Measurements from ENCODE around the gene ZNF322. TPM values are rescaled to one million over a fixed set of nuclear protein-coding genes. Genes with fewer than 3 reads are reported as not detected.
"Not testable (repeated sequence)": the region's sequence is repeated elsewhere in the genome, so short reads cannot be mapped to it uniquely, and the experiment has no call there.

ZNF322 gene, protein sequence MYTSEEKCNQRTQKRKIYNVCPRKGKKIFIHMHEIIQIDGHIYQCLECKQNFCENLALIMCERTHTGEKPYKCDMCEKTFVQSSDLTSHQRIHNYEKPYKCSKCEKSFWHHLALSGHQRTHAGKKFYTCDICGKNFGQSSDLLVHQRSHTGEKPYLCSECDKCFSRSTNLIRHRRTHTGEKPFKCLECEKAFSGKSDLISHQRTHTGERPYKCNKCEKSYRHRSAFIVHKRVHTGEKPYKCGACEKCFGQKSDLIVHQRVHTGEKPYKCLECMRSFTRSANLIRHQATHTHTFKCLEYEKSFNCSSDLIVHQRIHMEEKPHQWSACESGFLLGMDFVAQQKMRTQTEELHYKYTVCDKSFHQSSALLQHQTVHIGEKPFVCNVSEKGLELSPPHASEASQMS
- polyA plus RNA-seq (2013, experiment 1 of 2) = 16.8 TPM
- polyA plus RNA-seq (2013, experiment 2 of 2) = 16.7 TPM

DNA sequence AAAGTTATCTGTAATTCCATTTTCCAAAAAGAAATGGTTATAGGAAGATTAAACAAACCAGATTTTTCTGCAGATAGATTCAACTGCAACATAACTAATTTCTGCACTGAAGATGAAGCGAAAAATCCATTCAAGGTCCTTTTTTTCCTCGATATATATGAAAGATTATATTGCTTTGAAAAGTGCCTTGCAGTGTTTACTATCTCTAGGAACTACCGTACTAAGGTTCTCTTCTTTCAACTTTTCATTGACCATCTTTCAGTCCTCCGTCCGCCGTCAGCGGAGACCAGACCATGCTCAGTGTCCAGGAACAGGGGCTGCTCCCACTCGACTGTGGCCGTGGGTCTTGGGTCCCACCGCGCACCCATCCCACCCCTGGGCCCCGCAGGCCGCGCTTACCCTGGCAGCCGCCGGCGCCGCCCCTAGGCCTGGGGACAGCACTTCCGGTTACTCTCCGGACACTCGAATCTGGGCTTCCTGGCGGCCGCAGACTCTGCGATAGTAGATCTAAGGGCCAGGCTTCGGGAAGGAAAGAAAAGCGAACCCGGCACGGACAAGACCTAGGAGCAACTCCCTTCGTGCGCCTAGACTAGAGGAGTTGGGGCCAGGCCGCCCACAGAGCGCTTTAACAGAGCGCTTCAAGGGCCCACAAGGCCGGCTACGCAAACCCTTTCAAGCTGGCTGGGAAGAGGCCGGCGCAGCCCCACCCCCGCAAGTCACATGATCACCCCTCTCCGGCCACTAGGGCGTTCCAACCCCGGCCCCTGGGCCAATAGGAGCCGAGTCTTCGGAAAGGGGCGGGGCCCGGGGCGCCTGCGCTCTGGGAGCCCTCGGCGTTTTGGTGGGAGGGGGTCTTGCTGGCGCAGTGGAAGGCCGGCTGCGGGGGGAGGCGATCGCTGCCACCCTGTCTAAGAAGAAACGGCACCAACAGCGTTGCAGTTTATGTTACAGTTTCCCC lies at the start of gene ZNF322:
Gene ZNF322 (minus strand): TSS at position 705 of the 958 bp plus-strand sequence. CDS start 21,193 bp downstream, outside the sequence.
- peak within 1 kb of the TSS; percentile 51; the same call in 1 of the 2 replicates for H3K27ac ChIP-seq (ENCODE audit: low read depth, low read length)
- 1% methylated on average over 47 of the region's 56 CpGs for WGBS

DNA sequence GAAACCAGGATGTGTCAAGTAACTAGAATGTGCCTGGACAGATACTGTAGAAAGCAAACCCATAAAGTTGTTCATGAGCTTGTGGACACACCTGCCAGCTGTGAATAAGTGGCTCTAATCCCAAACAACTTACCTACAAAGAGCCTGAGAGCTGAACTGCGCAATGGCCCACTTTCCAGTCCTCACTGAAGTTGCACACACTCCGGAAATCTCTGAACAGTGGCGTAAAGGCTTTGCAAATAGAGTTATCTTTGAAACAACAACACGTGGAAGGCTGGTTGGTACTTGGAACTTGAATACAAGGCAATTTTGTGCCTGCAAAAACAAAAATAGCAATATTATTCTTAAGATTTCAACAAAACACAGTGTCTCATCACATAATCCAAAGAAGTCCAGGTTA lies 46.2 kb upstream of the ZNF322 start:
- H3K4me3 ChIP-seq (ENCODE audit: low read length); H3K27me3 ChIP-seq (ENCODE audit: insufficient read depth, low read length); H3K4me1 ChIP-seq (ENCODE audit: insufficient read depth, low read length); H3K27ac ChIP-seq (ENCODE audit: low read depth, low read length); H3K36me3 ChIP-seq (ENCODE audit: insufficient read depth, low read length); H3K9ac ChIP-seq (ENCODE audit: low read depth, low read length); H3K9me3 ChIP-seq (ENCODE audit: insufficient read depth, low read depth, low read length): not testable (repeated sequence)
- no CpG with 5 or more reads among the region's 4 CpGs for WGBS

More for the DNA sequence above, at the start of gene ZNF322:
- Histone ChIP-seq H3K9ac (ENCODE audit: low read depth, low read length) (peak within 1 kb of the TSS; percentile 57), H3K36me3 (ENCODE audit: insufficient read depth, low read length) (peaks cover 36% of the 10 kb centered on the region), H3K27me3 (ENCODE audit: insufficient read depth, low read length) (peaks cover 28% of the 10 kb centered on the region), H3K9me3 (ENCODE audit: insufficient read depth, low read depth, low read length) (no peaks in the 10 kb centered on the region), H3K4me3 (ENCODE audit: low read length) (peak within 1 kb of the TSS; percentile 90), H3K4me1 (ENCODE audit: insufficient read depth, low read length) (peaks cover 4% of the 10 kb centered on the region; the same call in 1 of the 2 replicates)

DNA sequence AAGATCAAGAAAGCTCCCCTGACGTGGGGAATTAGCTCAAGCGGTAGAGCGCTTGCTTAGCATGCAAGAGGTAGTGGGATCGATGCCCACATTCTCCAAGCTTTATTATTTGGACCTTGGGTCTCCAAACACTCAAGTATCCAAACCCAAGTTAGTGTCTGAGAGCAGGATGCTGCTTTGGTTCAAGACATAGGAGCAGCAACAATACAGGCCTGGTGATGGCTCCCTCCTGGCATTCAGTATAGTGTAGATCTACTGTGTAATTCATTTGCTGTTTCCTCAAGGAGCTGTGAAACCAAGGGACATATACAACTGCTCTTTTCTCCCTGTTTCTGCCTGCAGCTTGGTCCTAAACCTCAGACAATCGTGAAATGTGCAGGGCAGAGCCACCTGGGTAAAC lies 45.8 kb upstream of the ZNF322 start:
- H3K27me3 ChIP-seq (ENCODE audit: insufficient read depth, low read length); H3K27ac ChIP-seq (ENCODE audit: low read depth, low read length); H3K9me3 ChIP-seq (ENCODE audit: insufficient read depth, low read depth, low read length); H3K4me3 ChIP-seq (ENCODE audit: low read length); H3K9ac ChIP-seq (ENCODE audit: low read depth, low read length); H3K36me3 ChIP-seq (ENCODE audit: insufficient read depth, low read length); H3K4me1 ChIP-seq (ENCODE audit: insufficient read depth, low read length): not testable (repeated sequence)
- no CpG with 5 or more reads among the region's 5 CpGs for WGBS

DNA sequence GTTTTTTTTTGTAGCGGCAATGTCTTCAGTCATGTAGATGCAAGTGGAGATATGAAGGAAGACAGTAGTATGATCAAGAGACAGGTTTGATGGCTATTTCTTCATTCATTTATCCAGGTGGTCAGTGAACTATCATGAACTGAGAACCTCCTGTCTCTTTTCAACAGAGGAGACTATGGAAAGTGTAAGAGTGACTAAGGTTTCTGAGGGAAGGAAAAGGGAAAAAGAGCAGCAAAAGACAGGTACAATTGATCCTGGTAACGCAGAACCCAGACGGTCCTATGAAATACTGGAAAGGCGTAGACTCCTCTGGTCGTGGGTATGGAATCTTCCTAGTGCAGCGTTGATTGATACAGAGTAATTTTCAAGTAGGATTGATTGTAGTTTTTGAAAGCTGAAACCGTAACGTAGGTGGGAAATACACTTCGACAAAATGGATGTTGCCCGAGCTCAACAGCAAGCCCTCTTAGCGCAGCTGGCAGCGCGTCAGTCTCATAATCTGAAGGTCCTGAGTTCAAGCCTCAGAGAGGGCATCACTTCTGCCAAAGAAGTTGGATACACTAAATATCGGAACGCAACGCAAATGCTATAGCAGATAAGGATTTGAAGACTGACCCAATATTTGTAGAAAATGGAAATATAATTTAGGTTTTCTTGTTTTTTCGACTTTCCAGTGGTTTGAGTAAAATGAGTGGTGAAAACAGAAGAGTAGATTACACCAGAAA lies 41.6 kb upstream of the ZNF322 start:
- no CpG with 5 or more reads among the region's 17 CpGs for WGBS
- not testable (repeated sequence) for H3K27me3 ChIP-seq (ENCODE audit: insufficient read depth, low read length); H3K4me3 ChIP-seq (ENCODE audit: low read length); H3K36me3 ChIP-seq (ENCODE audit: insufficient read depth, low read length); H3K4me1 ChIP-seq (ENCODE audit: insufficient read depth, low read length); H3K9me3 ChIP-seq (ENCODE audit: insufficient read depth, low read depth, low read length); H3K9ac ChIP-seq (ENCODE audit: low read depth, low read length); H3K27ac ChIP-seq (ENCODE audit: low read depth, low read length)

DNA sequence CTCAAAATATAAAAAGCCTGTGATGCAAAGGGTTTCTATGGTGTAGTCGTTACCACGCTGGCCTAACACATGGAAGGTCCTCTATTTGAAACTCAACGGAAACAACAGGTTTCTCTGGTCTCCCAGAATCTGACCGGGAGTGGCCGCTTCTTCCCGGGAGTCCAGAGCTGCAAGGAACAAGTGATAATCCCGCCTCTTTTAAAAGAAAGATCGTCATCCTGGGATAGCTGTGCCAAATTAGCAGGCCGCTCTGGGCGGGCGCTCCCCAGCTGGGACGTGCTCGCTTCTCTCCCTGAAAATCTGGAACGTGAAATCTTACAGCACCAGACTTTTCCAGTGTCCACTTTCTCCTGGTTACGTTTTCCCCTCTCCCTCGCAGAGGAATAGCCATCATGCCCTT lies 38.0 kb upstream of the ZNF322 start:
- H3K4me1 ChIP-seq (ENCODE audit: insufficient read depth, low read length); H3K36me3 ChIP-seq (ENCODE audit: insufficient read depth, low read length); H3K4me3 ChIP-seq (ENCODE audit: low read length); H3K9ac ChIP-seq (ENCODE audit: low read depth, low read length); H3K27ac ChIP-seq (ENCODE audit: low read depth, low read length); H3K9me3 ChIP-seq (ENCODE audit: insufficient read depth, low read depth, low read length); H3K27me3 ChIP-seq (ENCODE audit: insufficient read depth, low read length): not testable (repeated sequence)
- no CpG with 5 or more reads among the region's 16 CpGs for WGBS

DNA sequence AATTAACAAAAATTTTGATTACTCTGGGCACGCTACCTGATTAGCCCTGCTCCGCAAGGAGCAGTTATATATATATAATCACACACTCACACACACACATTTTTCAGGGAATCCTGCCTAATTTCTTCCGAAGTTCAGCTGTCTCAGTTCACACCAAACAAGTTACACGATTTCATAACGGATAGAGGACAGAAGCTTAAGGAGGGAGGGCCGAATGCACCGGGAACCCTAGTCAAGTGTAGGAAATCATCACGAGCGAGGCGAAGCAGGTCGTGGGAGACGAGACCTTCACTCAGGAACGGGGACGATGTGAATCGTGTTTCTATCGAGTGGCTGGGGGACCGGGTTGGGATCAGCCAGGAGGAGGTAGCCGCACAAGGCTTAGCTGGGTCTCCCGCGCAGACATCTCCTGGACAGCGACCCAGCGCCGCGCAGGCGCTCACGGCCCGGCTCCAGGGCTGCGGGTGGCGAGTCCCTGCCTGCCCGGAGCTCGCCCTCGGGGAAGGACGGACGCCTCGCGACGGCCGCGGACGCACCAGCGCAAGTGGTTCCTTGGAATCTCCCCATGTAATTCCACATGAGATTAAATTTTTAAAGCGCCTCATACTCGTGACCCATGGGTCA lies 29.9 kb upstream of the ZNF322 start:
- not testable (repeated sequence) for H3K4me3 ChIP-seq (ENCODE audit: low read length); H3K36me3 ChIP-seq (ENCODE audit: insufficient read depth, low read length); H3K27ac ChIP-seq (ENCODE audit: low read depth, low read length); H3K4me1 ChIP-seq (ENCODE audit: insufficient read depth, low read length); H3K9me3 ChIP-seq (ENCODE audit: insufficient read depth, low read depth, low read length); H3K27me3 ChIP-seq (ENCODE audit: insufficient read depth, low read length); H3K9ac ChIP-seq (ENCODE audit: low read depth, low read length)
- WGBS = no CpG with 5 or more reads among the region's 43 CpGs

DNA sequence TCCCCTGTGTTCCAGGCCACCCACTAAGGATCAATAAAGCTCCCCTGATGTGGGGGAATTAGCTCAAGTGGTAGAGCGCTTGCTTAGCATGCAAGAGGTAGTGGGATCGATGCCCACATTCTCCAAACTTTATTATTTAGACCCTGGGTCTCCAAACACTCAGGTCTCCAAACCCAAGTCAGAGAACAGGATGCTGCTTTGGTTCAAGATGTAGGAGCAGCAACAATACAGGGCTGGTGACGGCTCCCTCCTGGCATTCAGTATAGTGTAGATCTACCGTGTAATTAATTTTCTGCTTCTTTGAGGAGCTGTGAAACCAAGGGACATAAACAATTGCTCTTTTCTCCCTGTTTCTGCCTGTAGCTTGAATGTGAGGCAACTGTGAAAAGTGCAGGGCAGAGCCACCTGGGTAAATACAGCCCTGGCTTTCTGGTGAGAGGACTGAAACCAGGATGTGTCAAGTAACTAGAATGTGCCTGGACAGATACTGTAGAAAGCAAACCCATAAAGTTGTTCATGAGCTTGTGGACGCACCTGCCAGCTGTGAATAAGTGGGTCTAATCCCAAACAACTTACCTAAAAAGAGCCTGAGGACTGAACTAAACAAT lies 23.0 kb upstream of the ZNF322 start:
- H3K27me3 ChIP-seq (ENCODE audit: insufficient read depth, low read length); H3K4me3 ChIP-seq (ENCODE audit: low read length); H3K36me3 ChIP-seq (ENCODE audit: insufficient read depth, low read length); H3K9me3 ChIP-seq (ENCODE audit: insufficient read depth, low read depth, low read length); H3K27ac ChIP-seq (ENCODE audit: low read depth, low read length); H3K4me1 ChIP-seq (ENCODE audit: insufficient read depth, low read length); H3K9ac ChIP-seq (ENCODE audit: low read depth, low read length): not testable (repeated sequence)
- no CpG with 5 or more reads among the region's 5 CpGs for WGBS

DNA sequence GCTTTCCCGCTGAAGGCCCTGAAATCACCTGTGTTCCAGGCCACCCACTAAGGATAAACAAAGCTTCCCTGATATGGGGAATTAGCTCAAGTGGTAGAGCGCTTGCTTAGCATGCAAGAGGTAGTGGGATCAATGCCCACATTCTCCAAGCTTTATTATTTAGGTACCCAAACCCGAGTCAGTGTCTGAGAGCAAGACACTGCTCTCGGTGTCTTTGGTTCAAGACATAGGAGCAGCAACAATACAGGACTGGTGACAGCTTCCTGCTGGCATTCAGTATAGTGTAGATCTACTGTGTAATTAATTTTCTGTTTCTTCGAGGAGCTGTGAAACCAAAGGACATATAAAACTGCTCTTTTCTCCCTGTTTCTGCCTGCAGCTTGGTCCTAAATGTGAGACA lies 13.7 kb upstream of the ZNF322 start:
- not testable (repeated sequence) for H3K27ac ChIP-seq (ENCODE audit: low read depth, low read length); H3K27me3 ChIP-seq (ENCODE audit: insufficient read depth, low read length); H3K9ac ChIP-seq (ENCODE audit: low read depth, low read length); H3K4me3 ChIP-seq (ENCODE audit: low read length); H3K4me1 ChIP-seq (ENCODE audit: insufficient read depth, low read length); H3K36me3 ChIP-seq (ENCODE audit: insufficient read depth, low read length); H3K9me3 ChIP-seq (ENCODE audit: insufficient read depth, low read depth, low read length)
- no CpG with 5 or more reads among the region's 5 CpGs for WGBS

DNA sequence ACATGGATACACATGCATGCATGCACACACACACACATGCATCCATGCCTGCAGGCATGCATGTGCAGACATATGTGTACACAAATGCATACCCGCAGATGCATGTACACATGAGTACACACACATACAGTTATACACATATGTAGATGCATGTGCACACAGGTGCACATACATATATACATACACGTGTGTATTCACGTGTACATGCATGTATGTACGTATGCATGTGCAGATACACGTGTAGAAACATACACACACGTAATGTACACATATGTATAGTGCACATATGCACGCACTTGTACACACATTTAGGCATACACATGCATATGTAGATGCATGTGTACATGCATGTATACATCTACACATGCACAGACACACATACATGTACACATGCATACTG lies 11.0 kb upstream of the ZNF322 start:
- not testable (repeated sequence) for H3K4me3 ChIP-seq (ENCODE audit: low read length); H3K9ac ChIP-seq (ENCODE audit: low read depth, low read length); H3K9me3 ChIP-seq (ENCODE audit: insufficient read depth, low read depth, low read length); H3K36me3 ChIP-seq (ENCODE audit: insufficient read depth, low read length); H3K27me3 ChIP-seq (ENCODE audit: insufficient read depth, low read length); H3K4me1 ChIP-seq (ENCODE audit: insufficient read depth, low read length); H3K27ac ChIP-seq (ENCODE audit: low read depth, low read length)
- 93% methylated on average over 7 of the region's 7 CpGs for WGBS

DNA sequence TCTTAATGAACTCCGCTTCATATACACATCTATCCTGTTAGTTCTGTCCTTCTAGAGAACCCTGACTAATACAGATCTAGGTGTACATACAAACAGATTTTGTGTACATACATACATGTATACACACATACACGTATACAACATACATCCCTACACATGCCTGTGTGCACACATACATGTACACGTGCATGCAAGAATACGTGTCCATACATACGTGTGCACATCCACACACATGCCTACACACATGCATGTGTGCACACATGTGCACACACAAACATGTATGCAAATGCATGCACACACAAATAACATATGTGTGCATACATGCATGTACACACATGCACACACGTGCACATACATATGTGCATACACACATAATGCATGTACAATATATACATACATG lies 10.5 kb upstream of the ZNF322 start:
- not testable (repeated sequence) for H3K9me3 ChIP-seq (ENCODE audit: insufficient read depth, low read depth, low read length); H3K27ac ChIP-seq (ENCODE audit: low read depth, low read length); H3K27me3 ChIP-seq (ENCODE audit: insufficient read depth, low read length); H3K36me3 ChIP-seq (ENCODE audit: insufficient read depth, low read length); H3K4me3 ChIP-seq (ENCODE audit: low read length); H3K9ac ChIP-seq (ENCODE audit: low read depth, low read length); H3K4me1 ChIP-seq (ENCODE audit: insufficient read depth, low read length)
- 87% methylated on average over 6 of the region's 6 CpGs for WGBS

Measured in HUES64 (cell line).